Endothelial cell of umbilical vein (primary cell): ENCODE results near the gene HDAC4. TPM values are rescaled to one million over a fixed set of nuclear protein-coding genes. Genes with fewer than 3 reads are reported as not detected.

Source experiments
- BruUV-seq: library from RNA; stranded (reverse); fragments of 400-500 nt; replicated peaks from 2 replicates; lab custom pipeline; 2021; lab: Mats Ljungman, UMichigan
- CTCF ChIA-PET: fragments of 300-600, 350-600 bp; sonication (Branson Sonifier 250); formaldehyde crosslinking; loops from one replicate; lab custom pipeline; 2021; ENCODE audit warnings: antibody characterized with exemption, inconsistent platforms; lab: Charles Lee
- POLR2A ChIA-PET: fragments of 300-600, 350-600 bp; sonication (Branson Sonifier 250); formaldehyde crosslinking; loops from one replicate; lab custom pipeline; 2021; ENCODE audit warnings: antibody characterized with exemption, inconsistent platforms; lab: Charles Lee
- DNase-seq: peaks from one replicate; pipeline ENCODE4 v3.0.0-alpha.2; 2011; ENCODE audit warnings: low read depth, low spot score
- FAIRE-seq: peaks from 2 replicates; lab custom pipeline; 2011; peaks lifted over from hg19 to GRCh38; lab: Jason Lieb, UNC
- H2AFZ ChIP-seq: 2 replicates; pipeline ENCODE4 v1.6.0; 2012; ENCODE audit warnings: low read depth, low read length, control low read depth, inconsistent platforms
- H3K27ac ChIP-seq: 2 replicates; pipeline ENCODE4 v1.5.1; 2011; ENCODE audit warnings: low read depth, mild to moderate bottlenecking, control low read depth, low read length, moderate library complexity; ENCODE audit not compliant: insufficient read depth
- H3K27me3 ChIP-seq, 2 experiments: 2 replicates each; pipeline versions ENCODE4 v1.6.0 to v1.6.1; 2011; ENCODE audit warnings: low read length in 2 of 2, mixed read lengths in 1 of 2; ENCODE audit not compliant: control insufficient read depth in 2 of 2, insufficient read depth in 2 of 2
- H3K36me3 ChIP-seq, 2 experiments: 2 replicates in 1 of 2; 3 replicates in 1 of 2; pipeline ENCODE4 v1.5.1; 2011; ENCODE audit warnings: low read length in 2 of 2, mild to moderate bottlenecking in 1 of 2, moderate library complexity in 1 of 2; ENCODE audit not compliant: control insufficient read depth in 2 of 2, insufficient read depth in 2 of 2; ENCODE audit errors: extremely low read depth in 1 of 2
- H3K4me1 ChIP-seq: 3 replicates; pipeline ENCODE4 v1.5.1; 2011; ENCODE audit warnings: mild to moderate bottlenecking, low read length; ENCODE audit not compliant: control insufficient read depth, insufficient read depth; ENCODE audit errors: extremely low read depth
- H3K4me2 ChIP-seq: 2 replicates; pipeline ENCODE4 v1.6.1; 2011; ENCODE audit warnings: low read length, control low read depth, mixed read lengths; ENCODE audit not compliant: insufficient read depth
- H3K4me3 ChIP-seq, 3 experiments: fragments of 200-600 bp in 1 of 3; sonication (generic), shearing (Covaris generic) in 1 of 3; replicated peaks in 1 of 3; 2 replicates each; pipeline ENCODE4 v1.5.1; 2011 to 2016; ENCODE audit warnings: control low read depth in 3 of 3, low read length in 3 of 3, mild to moderate bottlenecking in 2 of 3, inconsistent platforms in 1 of 3, low read depth in 1 of 3, moderate library complexity in 1 of 3; ENCODE audit not compliant: insufficient read depth in 1 of 3
- H3K79me2 ChIP-seq: 2 replicates; pipeline ENCODE4 v1.6.0; 2012; ENCODE audit warnings: low read length, inconsistent platforms; ENCODE audit not compliant: control insufficient read depth, insufficient read depth
- H3K9ac ChIP-seq: replicated peaks from 2 replicates; pipeline ENCODE3; 2011; ENCODE audit warnings: low read length, control low read depth; ENCODE audit not compliant: insufficient read depth; ENCODE audit errors: extremely low read depth
- H3K9me1 ChIP-seq: replicated peaks from 3 replicates; pipeline ENCODE4 v1.6.0; 2011; ENCODE audit warnings: mild to moderate bottlenecking, low read length; ENCODE audit not compliant: control insufficient read depth, insufficient read depth; ENCODE audit errors: extremely low read depth
- H3K9me3 ChIP-seq: replicated peaks from 2 replicates; pipeline ENCODE4 v1.5.1; 2012; ENCODE audit warnings: low read length, inconsistent platforms; ENCODE audit not compliant: control insufficient read depth, insufficient read depth
- H4K20me1 ChIP-seq: replicated peaks from 2 replicates; pipeline ENCODE3; 2011; ENCODE audit warnings: mild to moderate bottlenecking, low read length; ENCODE audit not compliant: control insufficient read depth, insufficient read depth; ENCODE audit errors: extremely low read depth
- EZH2 ChIP-seq: IDR thresholded peaks from 2 replicates; pipeline ENCODE4 v1.6.1; 2012; ENCODE audit warnings: borderline replicate concordance, low read depth, mild to moderate bottlenecking, moderate library complexity, low read length, inconsistent platforms; ENCODE audit not compliant: severe bottlenecking
- FOS ChIP-seq: IDR thresholded peaks from 2 replicates; pipeline ENCODE4 v1.6.1; 2011; ENCODE audit warnings: mild to moderate bottlenecking, low read length, moderate library complexity, borderline replicate concordance; ENCODE audit not compliant: insufficient read depth
- GATA2 ChIP-seq: IDR thresholded peaks from 2 replicates; pipeline ENCODE4 v1.7.0; 2011; ENCODE audit warnings: low read depth, mild to moderate bottlenecking, moderate library complexity, mixed read lengths, low read length; ENCODE audit not compliant: insufficient read length, insufficient read depth
- JUN ChIP-seq: IDR thresholded peaks from 2 replicates; pipeline ENCODE4 v1.6.1; 2011; ENCODE audit warnings: borderline replicate concordance, low read depth; ENCODE audit not compliant: insufficient read length, insufficient read depth
- MAX ChIP-seq: IDR thresholded peaks from 2 replicates; pipeline ENCODE4 v1.6.1; 2011; ENCODE audit not compliant: insufficient read depth, insufficient read length
- MYC ChIP-seq: IDR thresholded peaks from one replicate; pipeline ENCODE4 v1.6.1; 2011; ENCODE audit warnings: mild to moderate bottlenecking, low read depth, low read length
- POLR2A ChIP-seq: IDR thresholded peaks from 2 replicates; pipeline ENCODE4 v1.6.1; 2012; ENCODE audit warnings: low read depth, mild to moderate bottlenecking, control low read depth, low read length
- POLR2AphosphoS5 ChIP-seq: IDR thresholded peaks from 2 replicates; pipeline ENCODE4 v1.6.1; 2012; ENCODE audit warnings: low read depth, mild to moderate bottlenecking, control low read depth, low read length, moderate library complexity; ENCODE audit not compliant: insufficient read depth
- dilution Hi-C: fragments of 300-500 bp; cut with MboI; formaldehyde crosslinking; loops from one replicate; pipeline ENCODE4 v1.15.0; 2019; ENCODE audit warnings: low sequenced_read_pairs; ENCODE audit not compliant: extremely low pct_ligation_motif_present
- intact Hi-C: fragments of 100-400 bp; cut with micrococcal nuclease; formaldehyde crosslinking; loops from one replicate; pipeline ENCODE4 v1.10.0; 2022
- polyA plus RNA-seq, 4 experiments: library from polyadenylated mRNA; depleted of rRNA in 3 of 4; stranded (reverse) in 3 of 4; unstranded in 1 of 4; fragments of >200 nt; gene quantifications; 2 replicates each; pipeline versions ENCODE4 v1.2.1 to v1.2.3, GENCODE V29; 2011 to 2012; ENCODE audit warnings: missing spikeins in 1 of 4
- total RNA-seq: library from RNA; stranded (reverse); gene quantifications from 2 replicates; pipeline ENCODE4 v1.2.3, GENCODE V29; 2021
- TF ChIP-seq, protein P1 (sequence below), 2 donors: IDR thresholded peaks; 1 replicate in 1 of 2; 2 replicates in 1 of 2; pipeline ENCODE4 v1.5.1; 2011; ENCODE audit warnings: low read length in 2 of 2, mild to moderate bottlenecking in 2 of 2, moderate library complexity in 2 of 2, control low read depth in 1 of 2, inconsistent platforms in 1 of 2, low read depth in 1 of 2; ENCODE audit not compliant: insufficient read depth in 1 of 2; ENCODE audit errors: extremely low read depth in 1 of 2

HDAC4 gene
- total and polyA plus RNA-seq, 2 donors (not counting 3 experiments of a cell fraction or from before 2014, with no cell fraction given) = 13.4 to 33.0 TPM

DNA sequence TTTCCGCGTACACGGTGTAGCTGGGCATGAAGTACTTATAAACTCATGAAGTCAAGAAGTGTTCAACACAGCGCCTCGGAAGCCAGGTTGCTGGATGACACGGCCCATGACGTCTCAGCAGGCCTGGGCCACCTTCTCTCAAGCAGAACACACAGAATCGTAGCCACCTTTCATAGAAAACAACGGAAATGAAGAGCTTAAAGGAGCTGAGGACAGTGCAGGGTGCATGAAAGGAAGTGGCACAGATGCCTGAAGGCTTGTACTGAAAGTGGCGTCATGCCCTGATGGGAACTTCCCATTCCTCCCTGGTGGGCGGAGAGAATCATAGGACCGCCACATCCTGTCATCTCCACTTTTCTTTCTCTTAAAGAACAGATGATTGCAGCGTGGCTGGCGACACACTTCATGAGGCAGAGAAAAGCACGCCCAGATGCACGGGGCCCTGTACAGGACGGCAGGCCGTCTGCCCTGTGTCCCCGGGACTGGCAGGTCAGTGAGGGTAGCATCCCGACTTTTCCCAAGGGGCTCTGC lies 31.1 kb downstream of the HDAC4 start:
- FAIRE-seq = no peak
- dilution Hi-C loops (no loop called here), intact Hi-C loops (loop anchor here (10.0 kb wide), 1 partner anchor 1935 kb away; no protein-coding TSS in a partner anchor)
- CTCF ChIA-PET = interaction anchor here (0.9 kb wide), 1 partner anchor 41 kb away, joined by 3 read pairs; no protein-coding TSS in a partner anchor
- no peaks in the 10 kb centered on the region for H3K9me3 ChIP-seq
- H3K79me2 ChIP-seq = no peaks in the 10 kb centered on the region
- no TSS peak for BruUV-seq
- H3K36me3 ChIP-seq = no peaks in the 10 kb centered on the region
- no peak for TF ChIP-seq POLR2AphosphoS5
- no peak overlapping the region for H3K9ac ChIP-seq
- H3K4me2 ChIP-seq = no peak overlapping the region
- no peak overlapping the region for H3K4me3 ChIP-seq
- DNase-seq = no peak
- H3K9me1 ChIP-seq = no peaks in the 10 kb centered on the region
- no peaks in the 10 kb centered on the region for H3K27me3 ChIP-seq
- no peaks in the 10 kb centered on the region for H4K20me1 ChIP-seq
- H3K27ac ChIP-seq = no peak overlapping the region
- H3K4me1 ChIP-seq = no peaks in the 10 kb centered on the region
- no peak overlapping the region for H2AFZ ChIP-seq
- POLR2A ChIA-PET = interaction anchor here (0.6 kb wide), 1 partner anchor 49 kb away, joined by 4 read pairs; no protein-coding TSS in a partner anchor

GRCh38 chr2:239368906-239369552 lies 31.8 kb downstream of the HDAC4 start:
- no peaks in the 10 kb centered on the region for H4K20me1 ChIP-seq
- ChIA-PET CTCF (interaction anchor here (0.9 kb wide), 1 partner anchor 40 kb away, joined by 3 read pairs; no protein-coding TSS in a partner anchor), POLR2A (no interaction called here)
- FAIRE-seq (no peak), DNase-seq (no peak)
- no peak overlapping the region for H2AFZ ChIP-seq
- H3K27me3 ChIP-seq = no peaks in the 10 kb centered on the region
- no peak overlapping the region for H3K27ac ChIP-seq
- intact Hi-C loops (no loop called here), dilution Hi-C loops (no loop called here)
- H3K4me3 ChIP-seq = no peak overlapping the region
- TF ChIP-seq MAX (no peak), JUN (no peak), GATA2 (no peak), FOS (no peak), MYC (no peak), POLR2AphosphoS5 (no peak), POLR2A (no peak), EZH2 (no peak)
- TF ChIP-seq, protein P1, sequence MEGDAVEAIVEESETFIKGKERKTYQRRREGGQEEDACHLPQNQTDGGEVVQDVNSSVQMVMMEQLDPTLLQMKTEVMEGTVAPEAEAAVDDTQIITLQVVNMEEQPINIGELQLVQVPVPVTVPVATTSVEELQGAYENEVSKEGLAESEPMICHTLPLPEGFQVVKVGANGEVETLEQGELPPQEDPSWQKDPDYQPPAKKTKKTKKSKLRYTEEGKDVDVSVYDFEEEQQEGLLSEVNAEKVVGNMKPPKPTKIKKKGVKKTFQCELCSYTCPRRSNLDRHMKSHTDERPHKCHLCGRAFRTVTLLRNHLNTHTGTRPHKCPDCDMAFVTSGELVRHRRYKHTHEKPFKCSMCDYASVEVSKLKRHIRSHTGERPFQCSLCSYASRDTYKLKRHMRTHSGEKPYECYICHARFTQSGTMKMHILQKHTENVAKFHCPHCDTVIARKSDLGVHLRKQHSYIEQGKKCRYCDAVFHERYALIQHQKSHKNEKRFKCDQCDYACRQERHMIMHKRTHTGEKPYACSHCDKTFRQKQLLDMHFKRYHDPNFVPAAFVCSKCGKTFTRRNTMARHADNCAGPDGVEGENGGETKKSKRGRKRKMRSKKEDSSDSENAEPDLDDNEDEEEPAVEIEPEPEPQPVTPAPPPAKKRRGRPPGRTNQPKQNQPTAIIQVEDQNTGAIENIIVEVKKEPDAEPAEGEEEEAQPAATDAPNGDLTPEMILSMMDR (IDR thresholded peaks at IDR 0.05; ENCODE audit: extremely low read depth in 1 of 2, insufficient read depth in 1 of 2, low read depth in 1 of 2, low read length in 2 of 2) = no peak
- H3K9me3 ChIP-seq = no peaks in the 10 kb centered on the region
- BruUV-seq = no TSS peak
- H3K4me1 ChIP-seq = no peaks in the 10 kb centered on the region
- no peak overlapping the region for H3K9ac ChIP-seq
- H3K9me1 ChIP-seq = no peaks in the 10 kb centered on the region
- no peak overlapping the region for H3K4me2 ChIP-seq
- H3K79me2 ChIP-seq = no peaks in the 10 kb centered on the region
- H3K36me3 ChIP-seq = no peaks in the 10 kb centered on the region
